ENCODE measurements around the gene CD96. TPM values are rescaled to one million over a fixed set of nuclear protein-coding genes. Genes with fewer than 3 reads are reported as not detected.
"Not testable (repeated sequence)": the region's sequence is repeated elsewhere in the genome, so short reads cannot be mapped to it uniquely, and the experiment has no call there.

CD96 gene
- polyA plus RNA-seq, 4 donors, result 1.3 to 3.8 (median 1.7) TPM

- H3K9me3 ChIP-seq (ENCODE audit: control insufficient read depth in 2 of 2, insufficient read depth in 1 of 2, low read depth in 1 of 2, low read length in 1 of 2), result no peaks in the 10 kb centered on the region
- H3K4me1 ChIP-seq (ENCODE audit: control insufficient read depth in 3 of 3, insufficient read depth in 2 of 3, low read depth in 1 of 3, low read length in 2 of 3), result peaks cover under 1 to 6% (median 3%) of the 10 kb centered on the region in 3 donors
- H3K36me3 ChIP-seq (ENCODE audit: control insufficient read depth in 3 of 3, insufficient read depth in 2 of 3, low read depth in 1 of 3, low read length in 3 of 3), result no peaks in the 10 kb centered on the region
- no peaks in the 10 kb centered on the region for H3K27me3 ChIP-seq (ENCODE audit: control insufficient read depth in 3 of 3, insufficient read depth in 3 of 3, low read length in 3 of 3)
- FAIRE-seq (no peak), DNase-seq (no peak)
- no peak overlapping the region for H3K27ac ChIP-seq (ENCODE audit: low read depth in 1 of 3, low read length in 2 of 3)
- no peak overlapping the region for H3K4me3 ChIP-seq (ENCODE audit: low read depth in 1 of 3, low read length in 3 of 3)
Measured at GRCh38 chr3:111668326-111668725, 126.3 kb downstream of the CD96 start.

- H3K27me3 ChIP-seq (ENCODE audit: control insufficient read depth in 3 of 3, insufficient read depth in 3 of 3, low read length in 3 of 3), result no peaks in the 10 kb centered on the region
- no peaks in the 10 kb centered on the region for H3K36me3 ChIP-seq (ENCODE audit: control insufficient read depth in 3 of 3, insufficient read depth in 2 of 3, low read depth in 1 of 3, low read length in 3 of 3)
- H3K4me3 ChIP-seq (ENCODE audit: low read depth in 1 of 3, low read length in 3 of 3), result no peak overlapping the region
- H3K9me3 ChIP-seq (ENCODE audit: control insufficient read depth in 2 of 2, insufficient read depth in 1 of 2, low read depth in 1 of 2, low read length in 1 of 2), result no peaks in the 10 kb centered on the region
- WGBS, 3 donors, result 24 to 28% (median 27%) methylated on average over 5 of the region's 5 CpGs
- H3K27ac ChIP-seq (ENCODE audit: low read depth in 1 of 3, low read length in 2 of 3), result no peak overlapping the region
- H3K4me1 ChIP-seq (ENCODE audit: control insufficient read depth in 3 of 3, insufficient read depth in 2 of 3, low read depth in 1 of 3, low read length in 2 of 3), result peaks cover 3 to 11% (median 6%) of the 10 kb centered on the region in 3 donors
- peak; percentile 59 to 64 for DNase-seq
- FAIRE-seq, result no peak
Measured at GRCh38 chr3:111668888-111669488, 127.0 kb downstream of the CD96 start.

GRCh38 chr3:111669926-111670630, 128.1 kb downstream of the CD96 start:
- Histone ChIP-seq H3K9me3 (ENCODE audit: control insufficient read depth in 2 of 2, insufficient read depth in 1 of 2, low read depth in 1 of 2, low read length in 1 of 2) (no peaks in the 10 kb centered on the region), H3K27me3 (ENCODE audit: control insufficient read depth in 3 of 3, insufficient read depth in 3 of 3, low read length in 3 of 3) (no peaks in the 10 kb centered on the region), H3K4me1 (ENCODE audit: control insufficient read depth in 3 of 3, insufficient read depth in 2 of 3, low read depth in 1 of 3, low read length in 2 of 3) (peaks cover 3 to 12% (median 6%) of the 10 kb centered on the region in 3 donors), H3K4me3 (ENCODE audit: low read depth in 1 of 3, low read length in 3 of 3) (no peak overlapping the region), H3K36me3 (ENCODE audit: control insufficient read depth in 3 of 3, insufficient read depth in 2 of 3, low read depth in 1 of 3, low read length in 3 of 3) (no peaks in the 10 kb centered on the region), H3K27ac (ENCODE audit: low read depth in 1 of 3, low read length in 2 of 3) (no peak overlapping the region)
- 79 to 82% (median 81%) methylated on average over 7 of the region's 7 CpGs for WGBS, 3 donors
- DNase-seq (no peak), FAIRE-seq (no peak)

- not testable (repeated sequence) for H3K27ac ChIP-seq (ENCODE audit: low read depth in 1 of 3, low read length in 2 of 3); DNase-seq; H3K36me3 ChIP-seq (ENCODE audit: control insufficient read depth in 3 of 3, insufficient read depth in 2 of 3, low read depth in 1 of 3, low read length in 3 of 3); H3K27me3 ChIP-seq (ENCODE audit: control insufficient read depth in 3 of 3, insufficient read depth in 3 of 3, low read length in 3 of 3); H3K9me3 ChIP-seq (ENCODE audit: control insufficient read depth in 2 of 2, insufficient read depth in 1 of 2, low read depth in 1 of 2, low read length in 1 of 2); FAIRE-seq; H3K4me3 ChIP-seq (ENCODE audit: low read depth in 1 of 3, low read length in 3 of 3)
- WGBS, 3 donors, result 75 to 82% (median 80%) methylated on average over 6 of the region's 6 CpGs
- H3K4me1 ChIP-seq (ENCODE audit: control insufficient read depth in 3 of 3, insufficient read depth in 2 of 3, low read depth in 1 of 3, low read length in 2 of 3), result peaks cover 6 to 29% (median 13%) of the 10 kb centered on the region in 3 donors
Measured at GRCh38 chr3:111672461-111672860, 130.5 kb downstream of the CD96 start.

- peak overlapping the region in 2 of 3 donors; percentile 25 to 73 for H3K4me3 ChIP-seq (ENCODE audit: low read depth in 1 of 3, low read length in 3 of 3)
- H3K4me1 ChIP-seq (ENCODE audit: control insufficient read depth in 3 of 3, insufficient read depth in 2 of 3, low read depth in 1 of 3, low read length in 2 of 3), result peaks cover 3 to 27% (median 19%) of the 10 kb centered on the region in 3 donors
- WGBS, 3 donors, result 15 to 25% (median 19%) methylated on average over 1 of the region's 1 CpG
- FAIRE-seq (no peak), DNase-seq (peak in 1 of 2 donors; percentile 36)
- H3K9me3 ChIP-seq (ENCODE audit: control insufficient read depth in 2 of 2, insufficient read depth in 1 of 2, low read depth in 1 of 2, low read length in 1 of 2), result no peaks in the 10 kb centered on the region
- H3K27me3 ChIP-seq (ENCODE audit: control insufficient read depth in 3 of 3, insufficient read depth in 3 of 3, low read length in 3 of 3), result no peaks in the 10 kb centered on the region
- no peaks in the 10 kb centered on the region for H3K36me3 ChIP-seq (ENCODE audit: control insufficient read depth in 3 of 3, insufficient read depth in 2 of 3, low read depth in 1 of 3, low read length in 3 of 3)
- H3K27ac ChIP-seq (ENCODE audit: low read depth in 1 of 3, low read length in 2 of 3), result peak overlapping the region; percentile 80 to 93 (median 84)
Measured at GRCh38 chr3:111675846-111676210, 133.8 kb downstream of the CD96 start.

GRCh38 chr3:111676211-111677006, 134.4 kb downstream of the CD96 start:
- Histone ChIP-seq H3K4me1 (ENCODE audit: control insufficient read depth in 3 of 3, insufficient read depth in 2 of 3, low read depth in 1 of 3, low read length in 2 of 3) (peaks cover 6 to 32% (median 22%) of the 10 kb centered on the region in 3 donors), H3K27ac (ENCODE audit: low read depth in 1 of 3, low read length in 2 of 3) (peak overlapping the region; percentile 80 to 93 (median 88)), H3K4me3 (ENCODE audit: low read depth in 1 of 3, low read length in 3 of 3) (peak overlapping the region in 2 of 3 donors; percentile 30 to 73), H3K27me3 (ENCODE audit: control insufficient read depth in 3 of 3, insufficient read depth in 3 of 3, low read length in 3 of 3) (no peaks in the 10 kb centered on the region), H3K36me3 (ENCODE audit: control insufficient read depth in 3 of 3, insufficient read depth in 2 of 3, low read depth in 1 of 3, low read length in 3 of 3) (no peaks in the 10 kb centered on the region), H3K9me3 (ENCODE audit: control insufficient read depth in 2 of 2, insufficient read depth in 1 of 2, low read depth in 1 of 2, low read length in 1 of 2) (no peaks in the 10 kb centered on the region)
- FAIRE-seq (no peak), DNase-seq (peak; percentile 91 to 98)
- WGBS, 3 donors, result 8 to 41% (median 14%) methylated on average over 8 of the region's 8 CpGs

GRCh38 chr3:111677007-111677392, 135.0 kb downstream of the CD96 start:
- peaks cover 6 to 38% (median 22%) of the 10 kb centered on the region in 3 donors for H3K4me1 ChIP-seq (ENCODE audit: control insufficient read depth in 3 of 3, insufficient read depth in 2 of 3, low read depth in 1 of 3, low read length in 2 of 3)
- no peak for FAIRE-seq
- H3K4me3 ChIP-seq (ENCODE audit: low read depth in 1 of 3, low read length in 3 of 3), result peak overlapping the region in 2 of 3 donors; percentile 30 to 38

GRCh38 chr3:111681661-111682426, 139.8 kb downstream of the CD96 start:
- no peaks in the 10 kb centered on the region for H3K27me3 ChIP-seq (ENCODE audit: control insufficient read depth in 3 of 3, insufficient read depth in 3 of 3, low read length in 3 of 3)
- WGBS, 3 donors, result 19 to 63% (median 40%) methylated on average over 7 of the region's 7 CpGs
- H3K27ac ChIP-seq (ENCODE audit: low read depth in 1 of 3, low read length in 2 of 3), result peak overlapping the region in 1 of 3 donors; percentile 60
- H3K4me3 ChIP-seq (ENCODE audit: low read depth in 1 of 3, low read length in 3 of 3), result no peak overlapping the region
- FAIRE-seq, result no peak
- peak; percentile 63 to 64 for DNase-seq
- peaks cover 6 to 27% (median 14%) of the 10 kb centered on the region in 3 donors for H3K4me1 ChIP-seq (ENCODE audit: control insufficient read depth in 3 of 3, insufficient read depth in 2 of 3, low read depth in 1 of 3, low read length in 2 of 3)
- H3K36me3 ChIP-seq (ENCODE audit: control insufficient read depth in 3 of 3, insufficient read depth in 2 of 3, low read depth in 1 of 3, low read length in 3 of 3), result no peaks in the 10 kb centered on the region
- no peaks in the 10 kb centered on the region for H3K9me3 ChIP-seq (ENCODE audit: control insufficient read depth in 2 of 2, insufficient read depth in 1 of 2, low read depth in 1 of 2, low read length in 1 of 2)

More at GRCh38 chr3:111677007-111677392, 135.0 kb downstream of the CD96 start:
- Histone ChIP-seq H3K27ac (ENCODE audit: low read depth in 1 of 3, low read length in 2 of 3) (peak overlapping the region; percentile 80 to 93 (median 88)), H3K36me3 (ENCODE audit: control insufficient read depth in 3 of 3, insufficient read depth in 2 of 3, low read depth in 1 of 3, low read length in 3 of 3) (no peaks in the 10 kb centered on the region), H3K27me3 (ENCODE audit: control insufficient read depth in 3 of 3, insufficient read depth in 3 of 3, low read length in 3 of 3) (no peaks in the 10 kb centered on the region), H3K9me3 (ENCODE audit: control insufficient read depth in 2 of 2, insufficient read depth in 1 of 2, low read depth in 1 of 2, low read length in 1 of 2) (no peaks in the 10 kb centered on the region)
- DNase-seq, result no peak
- WGBS, 3 donors, result 17 to 48% (median 34%) methylated on average over 4 of the region's 4 CpGs
